A673 (cell line): ENCODE results near the gene DIP2C.

Experiments used
- CTCF ChIP-seq: fragments of 300-800, 200-600 bp; sonication (generic); conservative IDR thresholded peaks from 2 replicates; pipeline ENCODE4 v1.5.1; 2017; ENCODE audit warnings: low read depth, mild to moderate bottlenecking, antibody characterized with exemption, low read length, moderate library complexity, mixed read lengths
- EZH2 ChIP-seq: fragments of 200-600 bp; sonication (generic); IDR thresholded peaks from 2 replicates; pipeline ENCODE4 v1.6.1; 2017; ENCODE audit warnings: borderline replicate concordance, low read depth, mild to moderate bottlenecking, mixed read lengths, antibody characterized with exemption, low read length; ENCODE audit not compliant: poor library complexity, severe bottlenecking

- TF ChIP-seq CTCF (no peak), EZH2 (no peak)
Observed at GRCh38 chr10:490891-491571, 198.4 kb downstream of the DIP2C start.
